KMS-11 (cell line): ENCODE results near the gene KCND3.

Source experiments
- H2AFZ ChIP-seq: fragments of 200-600 bp; sonication (generic); 2 replicates; pipeline ENCODE4 v1.6.1; 2016; ENCODE audit warnings: antibody characterized with exemption, mixed run types, low read depth
- H3K27ac ChIP-seq: fragments of 200-600 bp; sonication (generic); 2 replicates; pipeline ENCODE4 v1.6.1; 2016; ENCODE audit warnings: mild to moderate bottlenecking, mixed run types
- H3K27me3 ChIP-seq: fragments of 200-600 bp; sonication (generic); 2 replicates; pipeline ENCODE4 v1.6.1; 2017; ENCODE audit warnings: mild to moderate bottlenecking, low read depth, mixed run types, moderate library complexity; ENCODE audit not compliant: insufficient read depth
- H3K36me3 ChIP-seq: fragments of 200-600 bp; sonication (generic); 2 replicates; pipeline ENCODE4 v1.6.1; 2017; ENCODE audit warnings: mild to moderate bottlenecking, mixed run types; ENCODE audit not compliant: insufficient read depth
- H3K4me1 ChIP-seq: fragments of 200-600 bp; sonication (generic); 2 replicates; pipeline ENCODE4 v1.6.1; 2016; ENCODE audit warnings: mild to moderate bottlenecking, low read depth, mixed run types; ENCODE audit not compliant: poor library complexity, severe bottlenecking
- H3K4me2 ChIP-seq: fragments of 200-600 bp; sonication (generic); 2 replicates; pipeline ENCODE4 v1.7.0; 2016; ENCODE audit warnings: mild to moderate bottlenecking, mixed run types
- H3K4me3 ChIP-seq: fragments of 200-600 bp; sonication (generic); IDR thresholded peaks from 2 replicates; pipeline ENCODE4 v1.6.1; 2017; ENCODE audit warnings: low read depth, low read length, mixed read lengths; ENCODE audit not compliant: insufficient read depth
- H3K79me2 ChIP-seq: fragments of 200-600 bp; sonication (generic); 2 replicates; pipeline ENCODE4 v1.6.1; 2016; ENCODE audit warnings: low read depth, mixed run types; ENCODE audit not compliant: insufficient read depth
- H3K9ac ChIP-seq: fragments of 200-600 bp; sonication (generic); 2 replicates; pipeline ENCODE4 v1.6.1; 2016; ENCODE audit warnings: mild to moderate bottlenecking, mixed run types
- H4K20me1 ChIP-seq: fragments of 200-600 bp; sonication (generic); 2 replicates; pipeline ENCODE4 v1.6.1; 2016; ENCODE audit warnings: mild to moderate bottlenecking, mixed run types; ENCODE audit not compliant: insufficient read depth
- TF ChIP-seq, protein P1 (sequence below): fragments of 200-600 bp; sonication (generic); conservative IDR thresholded peaks from 2 replicates; pipeline ENCODE4 v1.6.1; 2017; ENCODE audit warnings: low read depth, mild to moderate bottlenecking, antibody characterized with exemption, low read length, moderate library complexity, mixed read lengths

KCND3 gene

DNA sequence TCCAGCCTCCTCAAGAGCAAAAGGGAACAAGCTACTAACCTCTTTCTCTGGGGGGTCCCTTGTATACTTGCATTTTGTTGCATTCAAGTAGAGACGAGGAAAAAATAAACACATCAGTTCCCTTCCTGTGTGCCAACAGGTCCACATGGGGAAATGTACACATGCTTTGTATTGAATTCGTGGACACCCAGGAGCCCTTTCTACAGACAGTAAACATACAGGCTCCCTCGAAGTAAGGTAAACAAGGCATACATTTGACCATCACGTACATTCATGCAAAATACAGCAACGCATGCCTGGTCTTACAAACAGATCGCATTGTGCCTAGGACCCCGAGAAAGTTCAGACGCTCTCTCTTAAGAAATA lies 1.1 kb downstream of the KCND3 start:
- Histone ChIP-seq H3K27me3 (no peaks in the 10 kb centered on the region), H3K27ac (no peak overlapping the region), H3K4me1 (no peaks in the 10 kb centered on the region), H3K4me2 (no peak overlapping the region), H3K9ac (no peak overlapping the region), H3K79me2 (no peaks in the 10 kb centered on the region), H3K4me3 (no peak overlapping the region), H2AFZ (no peak overlapping the region), H4K20me1 (no peaks in the 10 kb centered on the region), H3K36me3 (no peaks in the 10 kb centered on the region)
- TF ChIP-seq, protein P1, sequence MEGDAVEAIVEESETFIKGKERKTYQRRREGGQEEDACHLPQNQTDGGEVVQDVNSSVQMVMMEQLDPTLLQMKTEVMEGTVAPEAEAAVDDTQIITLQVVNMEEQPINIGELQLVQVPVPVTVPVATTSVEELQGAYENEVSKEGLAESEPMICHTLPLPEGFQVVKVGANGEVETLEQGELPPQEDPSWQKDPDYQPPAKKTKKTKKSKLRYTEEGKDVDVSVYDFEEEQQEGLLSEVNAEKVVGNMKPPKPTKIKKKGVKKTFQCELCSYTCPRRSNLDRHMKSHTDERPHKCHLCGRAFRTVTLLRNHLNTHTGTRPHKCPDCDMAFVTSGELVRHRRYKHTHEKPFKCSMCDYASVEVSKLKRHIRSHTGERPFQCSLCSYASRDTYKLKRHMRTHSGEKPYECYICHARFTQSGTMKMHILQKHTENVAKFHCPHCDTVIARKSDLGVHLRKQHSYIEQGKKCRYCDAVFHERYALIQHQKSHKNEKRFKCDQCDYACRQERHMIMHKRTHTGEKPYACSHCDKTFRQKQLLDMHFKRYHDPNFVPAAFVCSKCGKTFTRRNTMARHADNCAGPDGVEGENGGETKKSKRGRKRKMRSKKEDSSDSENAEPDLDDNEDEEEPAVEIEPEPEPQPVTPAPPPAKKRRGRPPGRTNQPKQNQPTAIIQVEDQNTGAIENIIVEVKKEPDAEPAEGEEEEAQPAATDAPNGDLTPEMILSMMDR, result no peak

DNA sequence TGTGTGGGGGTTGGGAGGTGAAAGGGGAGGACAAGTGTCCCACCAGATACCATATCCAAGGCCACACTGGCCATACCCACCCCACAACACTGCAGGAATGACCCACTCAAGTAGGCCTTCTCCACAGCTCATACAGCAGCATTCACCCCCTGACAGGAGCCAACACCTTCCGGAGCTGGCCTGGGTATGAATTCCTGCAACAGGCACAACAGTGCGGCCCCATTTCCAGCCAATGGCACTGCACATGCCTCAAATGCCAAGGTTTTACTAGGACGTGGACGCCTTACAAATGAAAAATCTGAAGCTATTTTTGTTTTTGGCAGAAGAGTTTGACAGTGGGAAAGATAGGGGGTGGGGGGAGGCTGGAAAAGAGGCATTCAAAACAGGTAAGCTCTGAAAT lies 2.0 kb downstream of the KCND3 start:
- Histone ChIP-seq H3K4me2 (no peak overlapping the region), H4K20me1 (no peaks in the 10 kb centered on the region), H2AFZ (no peak overlapping the region), H3K79me2 (no peaks in the 10 kb centered on the region), H3K27ac (no peak overlapping the region), H3K4me3 (no peak overlapping the region), H3K4me1 (no peaks in the 10 kb centered on the region), H3K9ac (no peak overlapping the region), H3K27me3 (no peaks in the 10 kb centered on the region), H3K36me3 (no peaks in the 10 kb centered on the region)
- TF ChIP-seq, protein P1, result no peak

DNA sequence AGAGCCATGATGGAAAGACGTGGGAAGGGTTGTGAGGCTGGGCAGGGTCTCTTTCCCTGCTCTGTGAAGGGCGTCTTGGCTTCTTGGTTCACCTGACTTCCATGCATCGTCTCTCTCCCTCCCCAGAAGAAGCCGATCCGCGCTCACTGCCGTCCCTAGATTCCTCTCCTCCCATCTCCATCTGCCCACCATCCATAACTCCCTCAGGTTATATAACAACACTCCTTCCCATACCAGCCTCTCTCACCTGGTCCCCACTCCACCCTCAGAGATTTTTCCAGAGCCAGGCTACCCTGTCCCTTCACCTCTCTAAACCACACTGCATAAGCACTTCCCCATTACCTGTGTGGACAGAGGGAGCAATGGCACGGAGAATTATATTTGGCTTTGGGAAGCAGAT lies 6.0 kb downstream of the KCND3 start:
- no peak overlapping the region for H3K9ac ChIP-seq
- no peak overlapping the region for H3K4me2 ChIP-seq
- TF ChIP-seq, protein P1, result no peak
- no peaks in the 10 kb centered on the region for H3K27me3 ChIP-seq
- no peak overlapping the region for H3K27ac ChIP-seq
- no peaks in the 10 kb centered on the region for H3K79me2 ChIP-seq
- no peak overlapping the region for H2AFZ ChIP-seq
- H3K4me1 ChIP-seq, result no peaks in the 10 kb centered on the region
- H4K20me1 ChIP-seq, result no peaks in the 10 kb centered on the region
- H3K4me3 ChIP-seq, result no peak overlapping the region
- H3K36me3 ChIP-seq, result no peaks in the 10 kb centered on the region

DNA sequence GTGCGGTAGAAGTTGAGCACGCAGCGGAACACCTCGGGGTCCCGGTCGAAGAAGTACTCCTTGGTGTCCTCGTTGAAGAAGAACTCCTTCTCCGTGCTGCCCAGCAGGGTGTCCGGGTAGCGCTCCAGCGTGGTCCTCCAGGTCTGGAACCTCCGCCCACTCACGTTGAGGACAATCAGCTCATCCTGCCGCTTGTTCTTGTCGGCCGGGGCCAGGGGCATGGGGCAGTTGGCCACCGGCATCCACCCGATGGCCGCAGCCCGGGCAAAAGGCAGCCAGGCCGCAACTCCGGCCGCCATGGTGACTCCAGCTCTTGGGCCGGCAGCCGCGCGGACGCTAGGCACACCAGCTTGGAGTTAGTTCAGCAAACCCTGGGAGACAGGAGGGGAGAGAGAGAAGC lies 7.0 kb downstream of the KCND3 start:
- H3K4me2 ChIP-seq, result no peak overlapping the region
- H3K4me3 ChIP-seq, result no peak overlapping the region
- no peak overlapping the region for H2AFZ ChIP-seq
- no peaks in the 10 kb centered on the region for H3K4me1 ChIP-seq
- H4K20me1 ChIP-seq, result no peaks in the 10 kb centered on the region
- no peaks in the 10 kb centered on the region for H3K79me2 ChIP-seq
- TF ChIP-seq, protein P1, result no peak
- no peak overlapping the region for H3K27ac ChIP-seq
- H3K9ac ChIP-seq, result no peak overlapping the region
- no peaks in the 10 kb centered on the region for H3K36me3 ChIP-seq
- H3K27me3 ChIP-seq, result no peaks in the 10 kb centered on the region

DNA sequence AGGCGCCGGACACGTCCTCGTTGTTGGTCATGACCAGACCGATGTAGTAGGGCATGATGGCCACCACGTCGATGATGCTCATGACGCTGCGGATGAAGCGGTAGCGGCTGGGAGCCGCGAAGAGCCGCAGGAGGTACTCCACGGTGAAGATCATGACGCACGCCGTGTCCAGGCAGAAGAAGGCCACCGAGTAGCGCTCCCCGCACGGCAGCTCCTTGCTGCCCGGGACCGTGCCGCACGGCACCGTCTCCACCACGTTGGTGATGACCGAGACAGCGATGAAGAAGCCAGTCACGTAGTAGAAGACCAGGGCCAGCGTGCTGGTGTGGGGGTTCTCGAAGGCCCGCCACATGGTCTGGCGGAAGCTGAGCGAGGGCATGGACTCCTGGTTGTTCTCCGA lies 7.6 kb downstream of the KCND3 start:
- TF ChIP-seq, protein P1, result no peak
- Histone ChIP-seq H3K4me3 (no peak overlapping the region), H3K27ac (no peak overlapping the region), H2AFZ (no peak overlapping the region), H3K79me2 (no peaks in the 10 kb centered on the region), H3K36me3 (no peaks in the 10 kb centered on the region), H3K27me3 (no peaks in the 10 kb centered on the region), H3K4me2 (no peak overlapping the region), H3K4me1 (no peaks in the 10 kb centered on the region), H4K20me1 (no peaks in the 10 kb centered on the region), H3K9ac (no peak overlapping the region)
